Activated CD4-positive, alpha-beta T cell treated with anti-CD3 and anti-CD28 coated beads, Interleukin-2, amount 50 U/mL, for 1 hour (primary cell): ENCODE data around the gene TMPRSS6.

Experiments
- DNase-seq: peaks from one replicate; pipeline ENCODE4 v3.0.0-alpha.2; 2020

The TMPRSS6 gene

DNA sequence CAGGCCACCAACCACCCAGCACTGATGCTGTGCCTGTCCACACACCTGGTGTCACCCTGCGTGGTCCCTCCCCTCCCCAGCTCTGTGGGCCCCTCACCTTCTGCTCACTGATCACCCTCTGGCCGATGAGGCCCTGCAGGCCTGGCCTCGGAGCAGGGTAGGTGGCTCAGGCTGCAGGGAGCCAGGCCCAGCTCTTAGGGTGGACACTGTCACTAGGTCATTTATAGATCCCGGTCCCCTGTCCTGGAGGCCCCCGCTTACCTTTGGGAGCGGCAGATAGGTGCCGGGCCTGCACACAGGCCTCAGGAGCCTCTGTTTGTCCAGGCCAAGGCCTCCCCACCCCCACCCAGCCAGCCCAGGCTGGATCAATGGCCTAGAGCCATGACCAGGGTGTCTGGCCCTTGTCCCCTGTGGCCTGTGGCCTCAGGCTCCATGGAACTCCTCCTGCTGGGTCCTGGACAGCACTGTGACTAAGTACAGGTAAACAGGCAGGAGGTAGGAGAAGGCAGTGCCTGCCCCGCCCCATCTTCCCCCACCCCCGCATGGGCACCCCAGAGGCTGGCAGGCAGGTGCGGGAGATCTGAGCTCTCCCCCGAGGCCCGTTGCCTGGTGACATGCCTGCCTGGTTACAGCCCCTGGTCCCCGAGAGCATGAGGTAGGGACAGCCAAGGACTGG lies at the start of gene TMPRSS6:
Gene TMPRSS6 (minus strand): TSS at position 472 of the 676 bp plus-strand sequence. CDS start 6,296 bp downstream, outside the sequence.
- DNase-seq, result no peak

DNA sequence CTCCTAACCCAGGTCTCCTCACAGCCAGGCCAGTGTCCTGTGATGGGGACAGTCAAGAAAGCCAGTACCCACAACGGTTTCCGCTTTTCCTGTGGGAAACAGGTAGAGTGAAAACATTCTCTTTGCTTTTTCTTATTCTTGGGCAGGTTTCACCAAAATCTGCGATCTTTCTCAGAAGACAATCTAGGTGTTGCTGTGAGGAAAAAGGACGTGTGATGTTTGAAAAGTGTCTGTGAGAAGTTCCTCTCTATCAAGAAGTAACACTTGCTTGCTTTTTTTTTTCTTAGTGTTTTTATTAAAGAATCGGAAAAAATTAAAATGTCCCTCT lies 49.4 kb upstream of the TMPRSS6 start:
- no peak for DNase-seq

DNA sequence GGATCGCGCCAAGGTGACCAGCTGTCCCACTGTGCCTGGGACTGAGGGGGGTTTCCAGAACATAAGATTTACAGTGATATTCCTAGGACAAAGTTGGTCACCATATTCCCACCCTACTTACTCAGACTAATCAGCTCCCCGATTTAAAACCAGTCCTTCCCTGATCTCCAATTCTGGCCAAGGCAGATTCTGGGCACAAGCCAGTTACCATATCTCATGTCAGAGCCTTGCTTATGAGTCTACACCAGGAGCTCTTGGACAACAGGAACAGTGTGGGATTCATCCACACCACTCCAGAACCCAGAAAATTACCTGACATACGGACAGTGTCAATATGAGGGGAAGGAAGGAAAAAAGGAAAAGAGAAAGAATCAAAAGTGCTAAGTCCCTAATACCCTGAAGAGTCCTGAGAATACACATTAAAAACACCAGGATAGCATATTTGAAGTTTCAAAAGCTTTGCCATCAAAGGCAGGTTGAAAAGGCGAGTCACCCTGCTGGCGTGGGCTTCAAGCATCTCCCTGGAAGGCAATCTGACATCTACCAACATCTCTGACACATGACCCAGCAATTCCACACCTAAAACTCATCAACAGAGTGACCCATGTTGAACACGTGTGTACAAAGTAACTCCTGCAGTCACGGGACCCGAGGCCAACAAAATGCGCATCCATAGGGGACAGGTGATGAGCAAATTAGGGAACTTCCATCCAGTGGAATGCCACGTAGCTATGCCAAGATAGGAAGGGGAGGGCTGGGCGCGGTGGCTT lies 48.2 kb upstream of the TMPRSS6 start:
- no peak for DNase-seq

DNA sequence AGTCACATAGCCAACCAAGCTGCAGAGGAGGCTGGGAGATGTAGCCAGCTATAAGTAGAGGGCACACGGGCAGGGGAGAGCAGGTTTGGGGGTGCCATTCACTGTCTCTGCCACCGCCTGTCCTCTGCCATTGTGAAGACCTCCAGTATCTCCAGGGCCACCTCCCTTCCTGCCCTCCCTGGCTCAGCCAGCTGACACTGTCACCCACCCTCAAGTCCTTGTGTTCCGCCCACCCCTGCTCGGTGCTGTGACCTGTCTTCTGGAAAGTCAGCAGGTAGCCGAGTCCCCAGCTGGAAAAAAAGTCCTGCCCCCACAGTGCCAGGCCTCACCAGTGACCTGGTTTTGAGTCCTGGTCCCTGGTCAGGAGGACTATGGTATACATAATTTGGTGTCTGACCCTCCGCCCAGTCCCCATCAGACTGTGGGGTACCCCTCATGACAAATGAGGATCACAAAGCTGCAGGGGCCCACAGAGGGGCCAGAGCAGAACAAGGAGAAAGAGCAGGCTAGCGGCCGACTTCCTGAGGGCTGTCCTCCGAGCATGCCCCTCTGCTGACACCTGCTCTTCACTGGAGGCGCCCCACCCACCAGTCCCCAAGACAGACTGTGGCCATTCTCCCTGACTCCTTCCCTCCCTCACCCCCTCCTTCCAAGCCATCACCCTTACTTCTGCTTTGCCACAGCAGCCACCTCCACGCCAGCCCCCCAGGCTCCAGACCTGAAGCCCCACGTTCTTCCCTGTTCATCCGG lies 47.3 kb upstream of the TMPRSS6 start:
- no peak for DNase-seq

DNA sequence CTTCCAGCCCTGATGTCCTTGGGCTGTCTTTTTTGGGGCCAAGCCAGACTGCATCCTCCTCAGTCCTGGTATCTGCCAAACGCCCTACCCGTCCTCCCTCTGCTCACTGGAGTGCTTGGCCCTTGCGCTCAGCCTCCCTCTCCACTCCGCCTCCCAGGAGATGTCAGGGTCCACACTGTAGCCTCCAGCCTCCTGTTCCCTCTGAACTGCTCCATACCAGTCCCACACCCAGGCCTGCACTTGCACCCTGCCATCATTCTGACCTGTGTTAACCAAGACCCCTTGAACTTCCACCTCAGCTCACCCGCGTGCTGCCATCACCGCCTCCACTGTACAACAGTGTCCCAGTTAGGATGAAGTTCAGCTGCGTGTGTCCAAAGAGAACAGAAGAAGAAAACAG lies 46.5 kb upstream of the TMPRSS6 start:
- no peak for DNase-seq

DNA sequence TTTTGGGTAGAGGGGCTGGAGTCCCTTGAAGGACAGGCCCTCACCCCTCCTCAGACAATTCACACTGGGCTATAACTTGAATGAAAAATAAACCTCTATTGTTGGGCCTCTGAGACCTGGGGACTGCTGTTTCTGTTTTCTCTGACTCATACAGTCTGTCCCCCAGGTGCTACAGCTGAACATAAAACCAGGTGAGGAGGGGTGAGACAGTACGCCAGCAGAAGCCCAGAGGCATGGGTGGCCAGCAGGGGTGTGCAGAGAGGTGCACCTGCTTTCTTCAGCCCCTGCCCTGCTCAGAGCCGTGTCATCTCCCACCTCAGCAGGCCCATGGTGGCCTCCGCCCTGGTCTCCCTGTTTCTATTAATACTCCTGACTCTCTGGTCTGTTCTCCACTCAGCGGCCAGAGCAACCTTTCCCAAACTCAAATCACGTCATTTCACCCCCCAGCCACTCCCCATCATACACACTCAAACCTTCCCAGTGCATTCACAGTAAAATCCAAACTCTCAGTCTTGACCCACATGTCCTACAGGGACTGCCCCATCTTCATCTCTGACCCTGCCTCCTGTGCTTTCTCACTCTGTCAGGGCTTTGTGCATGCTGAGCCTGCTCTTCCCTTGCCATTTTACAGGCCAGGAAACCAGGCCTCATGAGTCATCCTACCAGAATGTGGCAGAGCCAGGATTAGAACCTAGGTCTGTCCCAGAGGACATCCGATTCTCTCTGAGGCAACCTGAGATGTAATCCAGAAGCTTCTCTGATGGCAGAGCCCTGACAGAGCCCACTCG lies 45.6 kb upstream of the TMPRSS6 start:
- no peak for DNase-seq

DNA sequence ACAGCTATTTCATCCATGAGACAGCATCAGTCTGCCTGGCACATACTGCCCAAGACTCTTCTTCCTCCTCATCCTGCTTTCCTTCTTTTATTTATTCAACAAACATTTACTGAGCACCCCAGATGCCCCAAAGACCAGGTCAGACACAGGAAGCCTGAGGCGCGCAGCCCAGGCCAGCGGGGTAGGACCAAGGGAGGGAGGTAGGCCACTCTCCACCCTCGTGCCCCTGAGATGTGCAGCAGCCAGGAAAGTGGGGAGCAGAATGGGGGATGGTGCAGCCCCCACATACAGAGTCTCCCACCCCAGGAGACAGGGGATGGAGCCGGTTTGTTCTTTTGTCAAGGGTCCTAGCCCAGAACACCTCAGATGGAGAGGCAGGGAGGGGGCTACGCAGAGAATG lies 44.4 kb upstream of the TMPRSS6 start:
- DNase-seq, result no peak

DNA sequence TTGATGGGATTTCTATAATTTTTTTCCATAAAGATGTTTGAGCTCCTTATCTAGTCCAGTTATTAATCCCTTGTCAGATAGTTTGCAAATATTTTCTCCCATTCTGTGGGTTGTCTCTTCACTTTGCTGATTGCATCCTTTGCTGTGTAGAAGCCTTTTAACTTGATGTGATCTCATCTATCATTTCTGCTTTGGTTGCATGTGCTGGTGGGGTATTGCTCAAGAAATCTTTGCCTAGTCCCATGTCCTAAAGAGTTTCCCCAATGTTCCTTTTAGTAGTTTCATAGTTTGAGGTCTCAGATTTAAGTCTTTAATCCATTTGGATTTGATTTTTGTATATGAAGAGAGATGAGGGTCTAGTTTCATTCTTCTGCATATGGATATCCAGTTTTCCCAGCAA lies 41.9 kb upstream of the TMPRSS6 start:
- no peak for DNase-seq

DNA sequence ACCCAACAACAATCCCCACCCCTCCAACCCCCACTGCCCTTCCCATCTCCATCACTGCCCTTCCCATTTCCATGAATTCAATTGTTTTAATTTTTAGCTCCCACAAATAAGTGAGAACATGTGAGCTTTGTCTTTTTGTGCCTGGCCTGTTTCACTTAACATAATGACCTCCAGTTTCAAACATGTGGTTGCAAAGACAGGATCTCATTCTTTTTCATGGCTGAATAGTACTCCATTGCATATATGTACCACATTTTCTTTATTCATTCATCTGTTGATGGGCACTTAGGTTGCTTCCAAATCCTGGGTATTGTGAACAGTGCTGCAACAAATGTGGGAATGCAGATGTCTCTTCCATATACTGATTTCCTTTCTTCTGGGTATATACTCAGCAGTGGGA lies 41.2 kb upstream of the TMPRSS6 start:
- no peak for DNase-seq

DNA sequence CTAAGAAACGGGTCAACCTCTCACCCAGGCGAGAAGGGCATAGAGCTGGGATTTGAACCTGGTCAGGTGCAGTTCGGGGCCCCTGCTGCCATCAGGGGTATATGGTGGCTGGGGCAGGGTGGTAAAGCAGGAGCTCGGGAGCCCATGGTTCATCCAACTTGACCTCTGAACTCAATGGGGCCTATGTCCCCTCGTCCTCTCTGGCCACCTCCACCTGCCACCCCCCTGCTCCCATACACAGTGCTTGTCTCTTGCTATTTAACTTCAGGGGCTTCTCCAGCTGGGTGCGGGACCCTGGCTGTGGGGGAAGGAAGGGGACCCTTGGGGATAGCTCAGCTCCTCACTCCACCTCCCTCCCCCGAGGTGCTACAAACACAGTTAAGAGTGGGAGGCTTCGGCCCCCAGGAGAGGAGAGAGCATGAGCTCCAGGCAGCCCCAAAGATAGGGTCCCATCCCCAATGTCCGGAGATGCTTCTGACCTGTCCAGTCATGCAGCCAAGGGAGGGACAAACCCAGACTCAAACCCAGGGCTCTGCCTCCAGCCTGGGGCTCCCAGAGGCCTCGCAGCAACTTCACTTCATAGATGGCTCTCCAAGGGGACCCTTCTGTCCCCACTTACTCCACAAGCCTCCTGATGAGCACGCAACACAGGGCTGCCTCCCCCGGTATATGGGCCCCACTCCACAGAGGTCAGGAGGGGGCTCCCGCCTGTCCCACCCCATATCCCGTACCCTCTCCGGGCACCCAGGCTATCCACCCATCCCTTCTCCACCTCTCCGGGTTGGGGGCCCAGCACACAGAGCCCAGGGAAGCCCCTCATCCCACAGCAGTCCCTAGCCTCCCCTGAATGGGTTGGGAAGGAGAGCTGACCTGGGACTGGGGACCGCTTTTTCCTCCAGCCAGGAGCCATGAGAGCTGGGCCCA lies 39.5 kb upstream of the TMPRSS6 start:
- no peak for DNase-seq

DNA sequence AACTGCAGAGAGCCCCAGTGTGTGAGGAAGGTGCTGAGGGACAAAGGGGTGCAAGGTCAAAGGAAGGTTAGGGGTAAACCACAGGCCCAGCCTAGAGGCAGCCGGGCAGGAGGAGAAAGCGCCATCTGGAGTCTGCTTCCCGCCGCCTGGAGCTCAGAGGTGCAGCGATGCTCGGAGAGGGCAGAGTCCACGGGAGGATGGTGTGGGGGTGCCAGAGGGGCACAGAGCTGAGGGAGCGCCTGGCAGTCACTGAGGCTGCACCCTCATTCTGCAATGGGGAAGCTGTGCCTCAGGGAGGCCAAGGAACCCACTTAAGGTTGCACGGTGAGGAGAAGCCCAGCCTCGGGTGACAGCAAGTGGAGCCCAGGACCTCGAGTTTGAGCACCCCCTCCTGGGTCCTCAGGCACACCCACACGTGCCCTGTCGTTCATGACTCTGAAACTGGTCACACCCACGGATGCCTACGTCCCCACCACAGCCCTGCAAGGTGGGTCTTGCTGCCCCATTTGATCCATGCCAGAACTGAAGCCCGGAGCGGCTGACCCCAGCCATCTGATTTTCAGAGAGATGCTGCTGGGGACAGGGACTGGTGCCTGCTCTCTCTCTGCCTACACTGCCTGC lies 38.6 kb upstream of the TMPRSS6 start:
- peak; percentile 41 for DNase-seq

DNA sequence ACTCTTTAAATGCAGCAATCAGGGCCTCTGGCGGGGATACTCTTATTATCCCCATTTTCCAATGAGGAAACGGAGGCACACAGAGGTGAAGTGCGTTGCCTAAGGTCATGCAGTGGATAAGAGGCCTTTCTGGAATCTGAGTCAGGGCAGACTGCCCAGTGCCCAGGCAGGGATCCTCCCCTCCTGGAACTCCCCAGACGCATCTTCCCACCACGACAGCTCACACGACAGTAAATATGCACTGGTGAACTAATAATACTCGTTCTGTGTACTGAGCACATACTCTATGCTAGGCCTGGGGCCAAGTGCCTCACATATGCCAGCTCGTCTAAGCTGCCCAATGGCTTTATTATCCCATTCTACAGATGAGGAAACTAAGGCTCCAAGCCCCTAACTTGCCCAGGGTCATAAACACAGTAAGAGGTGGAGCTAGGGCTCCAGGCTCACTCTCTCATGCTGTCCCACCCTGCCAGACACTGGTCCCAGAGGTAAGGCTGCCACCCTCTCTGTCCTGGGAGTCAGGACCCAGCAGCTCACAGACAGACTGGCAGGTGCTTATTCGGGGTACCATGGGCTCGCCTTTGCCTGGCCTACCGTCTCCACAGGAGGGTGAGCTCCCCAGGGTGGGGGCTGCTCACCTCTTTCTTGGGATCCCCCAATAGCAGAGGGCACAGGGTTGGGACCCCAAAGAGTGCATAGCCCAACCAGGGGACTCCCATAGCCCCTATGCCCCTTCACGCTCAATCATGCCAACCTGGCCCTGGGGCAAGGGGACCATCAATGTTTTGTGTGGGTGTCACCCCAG lies 37.9 kb upstream of the TMPRSS6 start:
- no peak for DNase-seq

DNA sequence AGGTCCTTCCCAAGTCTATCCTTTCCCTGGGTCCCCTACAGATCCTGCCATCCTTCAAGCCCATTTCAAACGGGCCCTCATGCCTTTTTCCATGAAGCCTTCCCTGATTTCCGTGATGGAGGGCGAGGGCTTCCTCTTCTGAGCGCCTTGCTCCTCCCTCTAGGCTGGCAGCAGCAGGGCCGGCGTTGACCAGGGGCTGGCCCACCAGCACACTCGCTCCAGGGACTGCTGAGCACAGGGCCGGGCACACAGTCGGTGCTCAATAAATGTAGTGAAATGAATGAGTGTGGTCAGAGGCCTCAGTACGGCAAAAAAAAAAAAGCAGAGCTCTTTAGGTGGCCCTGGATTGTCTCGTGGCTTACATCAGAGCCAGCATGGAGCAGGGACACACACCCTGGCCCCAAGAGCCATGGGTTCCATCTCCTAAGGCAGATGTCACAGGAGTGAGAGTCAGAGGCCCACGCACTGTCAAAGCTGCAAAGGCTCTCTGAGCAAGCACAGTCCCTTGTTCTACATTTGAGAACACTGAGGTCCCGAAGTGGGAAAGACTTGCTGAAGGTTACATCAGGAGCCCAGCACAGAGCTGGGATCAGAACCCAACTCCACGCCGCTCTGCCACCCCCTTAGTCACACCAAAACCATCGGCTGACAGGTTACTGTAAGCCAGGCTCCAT lies 37.1 kb upstream of the TMPRSS6 start:
- no peak for DNase-seq

DNA sequence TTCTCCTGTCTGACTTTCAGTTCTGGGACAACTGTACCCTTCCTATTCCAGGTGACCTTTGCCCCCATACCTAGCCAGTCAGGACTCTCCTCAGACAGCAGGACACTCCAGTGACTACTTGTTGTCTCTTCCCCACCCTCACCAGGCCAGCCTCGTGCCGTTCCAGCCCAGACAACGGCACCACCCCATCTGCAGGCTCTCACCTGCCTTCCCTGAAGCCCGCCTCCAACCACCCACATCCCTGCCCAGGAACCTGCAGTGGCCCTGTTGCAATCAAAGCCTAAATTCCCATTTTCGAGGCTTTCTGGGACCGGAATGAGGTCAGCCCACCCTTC lies 36.5 kb upstream of the TMPRSS6 start:
- DNase-seq, result no peak

DNA sequence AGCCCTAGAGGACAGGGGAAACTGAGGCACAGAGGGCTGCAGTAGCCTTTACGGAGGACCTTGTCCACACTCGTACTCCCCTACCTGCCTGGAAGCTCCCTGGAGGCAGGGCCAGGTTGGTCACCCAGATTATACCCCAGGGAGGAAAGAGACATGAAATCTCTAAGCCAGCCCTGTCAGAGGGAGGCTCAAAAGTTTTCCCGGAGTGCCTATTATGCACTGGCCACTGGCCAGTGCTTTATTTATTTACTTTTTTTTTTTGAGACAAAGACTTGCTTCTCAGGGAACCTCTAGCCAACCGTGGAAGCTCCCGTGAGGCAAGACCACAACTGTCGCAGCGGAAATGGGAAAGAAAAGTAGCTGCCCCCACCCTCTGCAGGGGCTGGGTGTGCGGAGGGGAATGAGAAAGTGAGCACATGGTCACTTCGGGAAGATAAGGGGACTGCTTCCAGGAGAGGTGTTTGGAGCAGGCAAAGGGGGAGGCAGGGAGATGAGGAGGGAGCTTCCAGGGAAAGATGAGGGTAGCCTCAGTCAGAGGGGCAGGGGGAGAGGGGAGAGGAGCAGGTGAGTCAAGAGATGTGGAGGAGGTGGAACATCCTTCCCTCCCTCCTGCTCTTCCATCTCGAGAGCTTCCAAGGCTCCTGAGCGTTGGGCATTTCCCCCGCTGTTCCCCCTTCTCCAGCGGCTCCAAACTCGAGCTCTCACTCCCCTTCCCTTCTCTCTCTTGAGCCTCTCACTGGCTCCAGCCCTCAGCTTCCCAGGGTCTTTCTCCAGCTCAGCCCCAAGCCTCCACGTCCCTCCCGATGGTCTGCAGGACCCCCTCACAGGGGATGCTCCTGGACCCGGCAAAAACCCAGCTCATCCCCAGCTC lies 35.9 kb upstream of the TMPRSS6 start:
- no peak for DNase-seq

DNA sequence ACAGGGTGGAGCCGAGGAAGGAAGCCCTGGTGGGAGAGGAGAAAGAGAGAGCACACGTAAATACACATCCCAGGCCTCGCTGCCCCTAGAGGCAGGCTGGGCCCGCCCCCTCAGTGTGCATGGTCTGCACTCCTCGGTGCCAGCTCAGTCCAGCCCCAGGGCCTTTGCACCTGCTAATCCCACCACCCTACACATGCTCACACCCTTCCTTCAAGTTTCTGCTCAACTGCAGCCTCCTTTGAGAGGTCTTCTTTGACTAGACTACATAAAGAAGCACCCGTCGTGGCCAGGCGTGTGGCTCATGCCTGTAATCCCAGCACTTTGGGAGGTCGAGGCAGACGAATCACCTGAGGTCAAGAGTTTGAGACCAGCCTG lies 34.7 kb upstream of the TMPRSS6 start:
- DNase-seq, result no peak

DNA sequence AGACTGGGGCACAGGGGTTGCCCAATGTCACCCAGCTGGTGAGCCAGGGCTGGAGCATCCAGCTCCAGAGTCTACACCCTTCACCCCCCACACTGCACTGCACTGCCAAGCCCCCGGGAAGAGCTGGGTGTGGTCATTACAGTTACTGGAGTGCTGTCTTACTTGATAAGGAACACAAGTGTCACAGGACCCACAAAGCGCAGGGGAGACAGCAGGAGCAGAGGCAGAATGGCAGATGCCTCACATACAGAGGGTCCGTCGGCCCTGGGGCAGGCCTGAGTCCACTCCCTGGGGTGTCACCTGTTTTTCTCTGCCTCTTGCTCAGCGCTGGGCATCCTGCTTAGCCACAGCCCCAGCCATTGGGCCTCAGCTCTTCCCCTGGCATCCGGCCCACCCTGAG lies 32.5 kb upstream of the TMPRSS6 start:
- no peak for DNase-seq

DNA sequence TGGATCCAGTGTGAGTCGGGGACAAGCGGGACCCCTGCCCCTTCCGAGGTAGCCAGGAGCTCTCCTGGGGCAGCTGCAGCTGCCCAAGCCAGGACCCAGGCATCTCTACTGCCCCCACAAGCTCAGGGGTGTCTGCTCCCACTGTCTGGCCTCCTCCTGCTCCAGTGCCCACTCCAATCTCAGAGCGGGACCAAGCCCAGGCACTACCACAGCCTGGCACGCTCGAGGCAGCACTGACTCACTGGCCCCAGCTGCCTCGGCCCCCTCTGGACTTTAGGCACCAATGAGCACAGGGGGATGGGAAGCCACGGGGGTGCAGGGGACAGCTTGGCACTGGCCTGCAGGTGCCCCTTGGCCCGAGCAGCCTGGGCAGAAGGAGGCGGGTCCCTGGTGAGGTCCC lies 32.0 kb upstream of the TMPRSS6 start:
- DNase-seq, result no peak

DNA sequence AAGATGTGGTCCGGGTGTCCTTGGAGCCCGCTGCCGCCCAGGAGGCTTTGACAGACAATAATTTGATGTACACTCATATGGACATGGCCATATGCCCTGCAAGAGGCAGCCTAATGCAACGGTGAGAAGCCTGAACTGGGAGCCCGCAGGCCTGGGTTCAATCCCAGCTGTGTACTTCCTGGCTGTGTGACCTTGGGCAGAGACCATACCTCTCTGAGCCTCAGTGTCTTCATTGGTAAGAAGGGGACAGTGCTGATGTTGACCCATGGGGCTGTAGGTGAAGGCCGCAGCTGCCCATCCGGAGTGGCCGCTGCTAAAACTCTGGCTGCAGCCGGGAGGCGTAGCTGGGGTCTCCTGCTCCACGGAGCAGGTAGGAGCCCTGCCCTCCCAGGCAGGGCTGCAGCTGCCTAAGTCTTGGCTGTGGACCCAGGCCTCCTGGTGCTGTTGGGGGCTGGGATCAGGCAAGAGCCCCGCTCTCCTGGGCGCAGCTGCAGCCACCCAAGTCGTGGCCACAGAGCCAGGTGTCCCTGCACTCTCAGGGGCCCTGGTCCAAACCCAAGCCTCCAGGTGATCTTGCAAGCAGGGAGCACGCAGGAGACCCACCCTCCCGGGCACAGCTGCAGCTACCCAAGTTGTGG lies 31.3 kb upstream of the TMPRSS6 start:
- DNase-seq, result no peak
